HCT116 (cell line): ENCODE results near the gene AFTPH. TPM values are rescaled to one million over a fixed set of nuclear protein-coding genes. Genes with fewer than 3 reads are reported as not detected.

Experiments used
- ATAC-seq: fragments of 200-7000 bp; cut with Tn5 transposase; 2 replicates; pipeline ENCODE4 v1.9.1; 2020; ENCODE audit warnings: mild to moderate bottlenecking, moderate library complexity
- BruUV-seq: library from RNA; stranded (reverse); fragments of 400-500 nt; replicated peaks from 2 replicates; lab custom pipeline; 2021; lab: Mats Ljungman, UMichigan
- CTCF ChIA-PET: fragments of 300-600 bp; sonication (Branson Sonifier 250); formaldehyde crosslinking; loops from one replicate; lab custom pipeline; 2021; ENCODE audit warnings: antibody characterized with exemption; lab: Charles Lee
- POLR2A ChIA-PET: fragments of 300-600, 350-600 bp; sonication (Branson Sonifier 250); formaldehyde crosslinking; loops from one replicate; lab custom pipeline; 2021; ENCODE audit warnings: antibody characterized with exemption; lab: Charles Lee
- RAD21 ChIA-PET, 2 experiments: fragments of 300-600 bp; sonication (Branson Sonifier 250); formaldehyde crosslinking; loops; one replicate each; lab custom pipeline; 2023; ENCODE audit warnings: low total read pairs in 2 of 2; ENCODE audit not compliant: uncharacterized antibody in 2 of 2, unreplicated experiment in 2 of 2, low non-redundant PET in 1 of 2; lab: Charles Lee
- DNase-seq: peaks from one replicate; pipeline ENCODE4 v3.0.0-alpha.2; 2010; ENCODE audit warnings: low read depth, low spot score
- H2AFZ ChIP-seq: fragments of 200-600 bp; shearing (Covaris generic), sonication (generic); 2 replicates; pipeline ENCODE4 v1.6.1; 2017; ENCODE audit warnings: low read depth, mixed run types, mixed read lengths, antibody characterized with exemption, low read length; ENCODE audit not compliant: poor library complexity, severe bottlenecking
- H3K27ac ChIP-seq: 2 replicates; pipeline ENCODE4 v1.5.1; 2012; ENCODE audit warnings: low read depth, low read length
- H3K27me3 ChIP-seq: fragments of 200-600 bp; sonication (generic); 2 replicates; pipeline ENCODE4 v1.6.1; 2016; ENCODE audit warnings: mixed run types, low read length, mixed read lengths; ENCODE audit not compliant: insufficient read depth
- H3K36me3 ChIP-seq, 2 experiments: fragments of 200-500 bp in 1 of 2; fragments of 200-600 bp in 1 of 2; sonication (Bioruptor generic) in 1 of 2; sonication (generic) in 1 of 2; 2 replicates each; pipeline versions ENCODE4 v1.5.1 to v1.6.1; 2014 to 2016; ENCODE audit warnings: low read length in 2 of 2, inconsistent platforms in 1 of 2, mixed read lengths in 1 of 2, mixed run types in 1 of 2; ENCODE audit not compliant: insufficient read depth in 2 of 2, control insufficient read depth in 1 of 2
- H3K4me1 ChIP-seq, 2 experiments: fragments of 200-600 bp in 1 of 2; sonication (generic) in 1 of 2; 2 replicates each; pipeline versions ENCODE4 v1.5.1 to v1.6.1; 2012 to 2017; ENCODE audit warnings: low read length in 2 of 2, inconsistent platforms in 1 of 2, mild to moderate bottlenecking in 1 of 2, mixed read lengths in 1 of 2, mixed run types in 1 of 2, moderate library complexity in 1 of 2; ENCODE audit not compliant: insufficient read depth in 2 of 2, control insufficient read depth in 1 of 2
- H3K4me2 ChIP-seq: fragments of 200-600 bp; sonication (generic); 2 replicates; pipeline ENCODE4 v1.6.1; 2017; ENCODE audit warnings: mixed run types, low read length, mixed read lengths
- H3K4me3 ChIP-seq, 2 experiments: fragments of 200-600 bp in 1 of 2; sonication (generic) in 1 of 2; replicated peaks in 1 of 2; 2 replicates each; pipeline ENCODE4 v1.5.1; 2011 to 2016; ENCODE audit warnings: low read length in 2 of 2, control low read depth in 1 of 2, low read depth in 1 of 2, mild to moderate bottlenecking in 1 of 2, mixed read lengths in 1 of 2, mixed run types in 1 of 2
- H3K79me2 ChIP-seq: fragments of 200-600 bp; sonication (generic); 2 replicates; pipeline ENCODE4 v1.6.1; 2017; ENCODE audit warnings: mild to moderate bottlenecking, mixed run types, low read length, moderate library complexity, mixed read lengths; ENCODE audit not compliant: insufficient read depth
- H3K9ac ChIP-seq: fragments of 200-600 bp; sonication (generic); 2 replicates; pipeline ENCODE4 v1.6.1; 2016; ENCODE audit warnings: low read length, mixed read lengths
- H3K9me2 ChIP-seq: fragments of 200-600 bp; sonication (generic), shearing (Covaris generic); 2 replicates; pipeline ENCODE4 v1.6.1; 2017; ENCODE audit warnings: mixed run types, mild to moderate bottlenecking, moderate library complexity; ENCODE audit not compliant: insufficient read depth
- H3K9me3 ChIP-seq, 2 experiments: fragments of 200-500 bp in 1 of 2; fragments of 200-600 bp in 1 of 2; sonication (Bioruptor generic) in 1 of 2; sonication (generic) in 1 of 2; 2 replicates each; pipeline ENCODE4 v1.6.1; 2014 to 2017; ENCODE audit warnings: low read length in 2 of 2, mixed read lengths in 2 of 2, inconsistent platforms in 1 of 2, low read depth in 1 of 2, mild to moderate bottlenecking in 1 of 2, mixed run types in 1 of 2, moderate library complexity in 1 of 2; ENCODE audit not compliant: control insufficient read depth in 1 of 2, insufficient read depth in 1 of 2
- H4K20me1 ChIP-seq: fragments of 200-600 bp; sonication (generic), shearing (Covaris generic); 2 replicates; pipeline ENCODE4 v1.6.1; 2017; ENCODE audit warnings: mixed run types, mild to moderate bottlenecking, moderate library complexity; ENCODE audit not compliant: insufficient read depth
- FOSL1 ChIP-seq: IDR thresholded peaks from 2 replicates; pipeline ENCODE4 v1.6.1; 2012; ENCODE audit warnings: low read depth
- TCF7L2 ChIP-seq: IDR thresholded peaks from 2 replicates; pipeline ENCODE4 v1.7.0; 2011; ENCODE audit warnings: borderline replicate concordance, inconsistent platforms; ENCODE audit not compliant: insufficient read depth, insufficient read length; ENCODE audit errors: extremely low read depth
- intact Hi-C: fragments of 100-400 bp; cut with micrococcal nuclease; formaldehyde crosslinking; loops from 2 replicates; pipeline ENCODE4 v1.10.0; 2022
- total RNA-seq: library from RNA; stranded (reverse); gene quantifications from one replicate; pipeline ENCODE4 v1.2.1, GENCODE V29; 2021; ENCODE audit not compliant: unreplicated experiment

The AFTPH gene
- total RNA-seq, 1 experiment from 2014 or later = 23.6 TPM

GRCh38 chr2:64624108-64624610, 100.0 kb downstream of the AFTPH start:
- H2AFZ ChIP-seq = no peak overlapping the region
- no peak overlapping the region for H3K9ac ChIP-seq
- ChIA-PET POLR2A (no interaction called here), CTCF (no interaction called here), RAD21 (no interaction called here)
- no peaks in the 10 kb centered on the region for H3K27me3 ChIP-seq
- no peaks in the 10 kb centered on the region for H3K4me1 ChIP-seq
- H4K20me1 ChIP-seq = no peaks in the 10 kb centered on the region
- no peak for TF ChIP-seq FOSL1
- TF ChIP-seq, all 23 proteins: peak for 0
- Histone ChIP-seq H3K27ac (no peak overlapping the region), H3K9me3 (no peaks in the 10 kb centered on the region), H3K36me3 (no peaks in the 10 kb centered on the region), H3K4me2 (no peak overlapping the region), H3K9me2 (no peaks in the 10 kb centered on the region), H3K79me2 (no peaks in the 10 kb centered on the region), H3K4me3 (no peak overlapping the region)
- BruUV-seq = no TSS peak
- intact Hi-C loops = no loop called here
- DNase-seq (no peak), ATAC-seq (no peak)

GRCh38 chr2:64624862-64625261, 100.7 kb downstream of the AFTPH start:
- intact Hi-C loops = no loop called here
- POLR2A ChIA-PET = no interaction called here
- no peak for ATAC-seq

More at GRCh38 chr2:64624862-64625261, 100.7 kb downstream of the AFTPH start:
- Histone ChIP-seq H3K27me3 (no peaks in the 10 kb centered on the region), H3K4me1 (no peaks in the 10 kb centered on the region), H3K9ac (no peak overlapping the region), H4K20me1 (no peaks in the 10 kb centered on the region), H3K9me3 (no peaks in the 10 kb centered on the region), H3K27ac (no peak overlapping the region), H3K4me2 (no peak overlapping the region), H3K79me2 (no peaks in the 10 kb centered on the region), H3K4me3 (no peak overlapping the region), H3K9me2 (no peaks in the 10 kb centered on the region), H3K36me3 (no peaks in the 10 kb centered on the region), H2AFZ (no peak overlapping the region)
- no peak for TF ChIP-seq TCF7L2
- RAD21 ChIA-PET = no interaction called here
- CTCF ChIA-PET = no interaction called here
- no TSS peak for BruUV-seq
- DNase-seq = no peak
